NCI-H128 (cell line): ENCODE data around the gene GOLGA6L9.
"Not testable (repeated sequence)": the region's sequence is repeated elsewhere in the genome, so short reads cannot be mapped to it uniquely, and the experiment has no call there.

ENCODE experiments used
- DNase-seq: peaks from one replicate; lab custom pipeline; 2025; ENCODE audit not compliant: unreplicated experiment; lab: John Stamatoyannopoulos, UW

GOLGA6L9 gene

GRCh38 chr15:82429693-82430092 lies at the start of gene GOLGA6L9:
GOLGA6L9 (plus strand) TSS chr15:82429816; CDS start chr15:82430080, 264 bp downstream.
- DNase-seq: not testable (repeated sequence)

- not testable (repeated sequence) for DNase-seq
These were observed 48.2 kb upstream of the GOLGA6L9 start for GRCh38 chr15:82381330-82381955.

GRCh38 chr15:82387209-82387608 lies 42.4 kb upstream of the GOLGA6L9 start:
- not testable (repeated sequence) for DNase-seq

- not testable (repeated sequence) for DNase-seq
These were observed 39.5 kb upstream of the GOLGA6L9 start for GRCh38 chr15:82390152-82390551.

- DNase-seq: not testable (repeated sequence)
These were observed 37.5 kb upstream of the GOLGA6L9 start for GRCh38 chr15:82392077-82392476.

GRCh38 chr15:82393671-82394070 lies 35.9 kb upstream of the GOLGA6L9 start:
- no peak for DNase-seq

- not testable (repeated sequence) for DNase-seq
These were observed 33.8 kb upstream of the GOLGA6L9 start for GRCh38 chr15:82395788-82396187.

- DNase-seq: no peak
These were observed 31.8 kb upstream of the GOLGA6L9 start for GRCh38 chr15:82397817-82398216.

- no peak for DNase-seq
These were observed 30.8 kb upstream of the GOLGA6L9 start for GRCh38 chr15:82398785-82399184.

- DNase-seq: not testable (repeated sequence)
These were observed 30.1 kb upstream of the GOLGA6L9 start for GRCh38 chr15:82399366-82400103.

GRCh38 chr15:82401918-82402317 lies 27.7 kb upstream of the GOLGA6L9 start:
- not testable (repeated sequence) for DNase-seq

- DNase-seq: not testable (repeated sequence)
These were observed 27.3 kb upstream of the GOLGA6L9 start for GRCh38 chr15:82402341-82402740.

- DNase-seq: not testable (repeated sequence)
These were observed 23.4 kb upstream of the GOLGA6L9 start for GRCh38 chr15:82406211-82406610.

GRCh38 chr15:82410306-82410705 lies 19.3 kb upstream of the GOLGA6L9 start:
- DNase-seq: not testable (repeated sequence)

GRCh38 chr15:82411595-82411994 lies 18.0 kb upstream of the GOLGA6L9 start:
- not testable (repeated sequence) for DNase-seq

GRCh38 chr15:82414525-82415191 lies 15.0 kb upstream of the GOLGA6L9 start:
- not testable (repeated sequence) for DNase-seq

- not testable (repeated sequence) for DNase-seq
These were observed 9.1 kb upstream of the GOLGA6L9 start for GRCh38 chr15:82420516-82420915.

GRCh38 chr15:82420966-82421365 lies 8.7 kb upstream of the GOLGA6L9 start:
- DNase-seq: not testable (repeated sequence)

- not testable (repeated sequence) for DNase-seq
These were observed 2.5 kb upstream of the GOLGA6L9 start for GRCh38 chr15:82427117-82427516.

- DNase-seq: not testable (repeated sequence)
These were observed 15.8 kb downstream of the GOLGA6L9 start for GRCh38 chr15:82445420-82445819.

GRCh38 chr15:82457336-82457735 lies 27.7 kb downstream of the GOLGA6L9 start:
- DNase-seq: not testable (repeated sequence)

- DNase-seq: not testable (repeated sequence)
These were observed 36.0 kb downstream of the GOLGA6L9 start for GRCh38 chr15:82465629-82466028.
